HG03045 (cell line): ENCODE data around the gene VPS26B.
"Not testable (repeated sequence)": the region's sequence is repeated elsewhere in the genome, so short reads cannot be mapped to it uniquely, and the experiment has no call there.

Experiments
- ATAC-seq: cut with Tn5 transposase; IDR thresholded peaks from one replicate; pipeline ENCODE4 v1.9.1; 2021; ENCODE audit warnings: mild to moderate bottlenecking, moderate library complexity; ENCODE audit not compliant: unreplicated experiment

The VPS26B gene

GRCh38 chr11:134223836-134224709 is at the start of gene VPS26B, which contains the start of gene NCAPD3:
TSS of gene VPS26B (plus strand) at chr11:134224671. CDS start at chr11:134225123, 452 bp downstream.
TSS of gene NCAPD3 (minus strand) at chr11:134223967. CDS start at chr11:134223926, 41 bp downstream.
- peak; percentile 82 for ATAC-seq

GRCh38 chr11:134176284-134176683 is 48.2 kb upstream of the VPS26B start:
- ATAC-seq: no peak

- no peak for ATAC-seq
These were observed 46.3 kb upstream of the VPS26B start for GRCh38 chr11:134178032-134178674.

- ATAC-seq: no peak
These were observed 42.8 kb upstream of the VPS26B start for GRCh38 chr11:134181707-134182106.

GRCh38 chr11:134188092-134188491 is 36.4 kb upstream of the VPS26B start:
- not testable (repeated sequence) for ATAC-seq

- ATAC-seq: no peak
These were observed 27.7 kb upstream of the VPS26B start for GRCh38 chr11:134196756-134197155.

GRCh38 chr11:134199531-134199930 is 24.9 kb upstream of the VPS26B start:
- no peak for ATAC-seq

- ATAC-seq: no peak
These were observed 23.8 kb upstream of the VPS26B start for GRCh38 chr11:134200688-134201087.

- ATAC-seq: no peak
These were observed 21.8 kb upstream of the VPS26B start for GRCh38 chr11:134202661-134203060.

- no peak for ATAC-seq
These were observed 18.7 kb upstream of the VPS26B start for GRCh38 chr11:134205729-134206128.

GRCh38 chr11:134206185-134206584 is 18.3 kb upstream of the VPS26B start:
- ATAC-seq: no peak

GRCh38 chr11:134207538-134208239 is 16.8 kb upstream of the VPS26B start:
- ATAC-seq: no peak

- no peak for ATAC-seq
These were observed 8.6 kb upstream of the VPS26B start for GRCh38 chr11:134215836-134216235.

GRCh38 chr11:134216816-134217215 is 7.7 kb upstream of the VPS26B start:
- no peak for ATAC-seq

- no peak for ATAC-seq
These were observed 1.4 kb upstream of the VPS26B start for GRCh38 chr11:134223121-134223520.

- peak; percentile 25 for ATAC-seq
These were observed 516 bp downstream of the VPS26B start for GRCh38 chr11:134224710-134225664.

GRCh38 chr11:134226806-134227325 is 2.4 kb downstream of the VPS26B start:
- no peak for ATAC-seq

GRCh38 chr11:134228625-134229024 is 4.2 kb downstream of the VPS26B start:
- peak; percentile 45 for ATAC-seq

GRCh38 chr11:134229126-134229790 is 4.8 kb downstream of the VPS26B start:
- no peak for ATAC-seq
